ACC112 (cell line): Measurements from ENCODE around the gene SND1.

Source experiments
- H2AFZ ChIP-seq: fragments of 200-600 bp; sonication (generic); one replicate; pipeline ENCODE4 v1.6.0; 2017; ENCODE audit warnings: antibody characterized with exemption, low read length; ENCODE audit not compliant: unreplicated experiment
- H3K27ac ChIP-seq: fragments of 200-600 bp; sonication (generic); 2 replicates; pipeline ENCODE4 v1.5.1; 2014; ENCODE audit warnings: low read depth, mild to moderate bottlenecking, antibody characterized with exemption, low read length, moderate library complexity
- H3K27me3 ChIP-seq: fragments of 200-600 bp; sonication (generic); 2 replicates; pipeline ENCODE4 v1.6.1; 2014; ENCODE audit warnings: mild to moderate bottlenecking, antibody characterized with exemption, low read length, moderate library complexity, mixed read lengths; ENCODE audit not compliant: insufficient read depth
- H3K36me3 ChIP-seq: fragments of 200-600 bp; sonication (generic); 2 replicates; pipeline ENCODE4 v1.6.1; 2016; ENCODE audit warnings: mild to moderate bottlenecking, antibody characterized with exemption, low read length, moderate library complexity, mixed read lengths; ENCODE audit not compliant: insufficient read depth
- H3K4me1 ChIP-seq: fragments of 200-600 bp; sonication (generic); one replicate; pipeline ENCODE4 v1.6.1; 2016; ENCODE audit warnings: low read length, mixed read lengths; ENCODE audit not compliant: insufficient read depth, unreplicated experiment, control insufficient read depth
- H3K4me3 ChIP-seq: fragments of 200-600 bp; sonication (generic); 2 replicates; pipeline ENCODE4 v1.5.1; 2014; ENCODE audit warnings: mild to moderate bottlenecking, low read depth, low read length
- H3K79me2 ChIP-seq: fragments of 200-600 bp; sonication (generic); one replicate; pipeline ENCODE4 v1.6.0; 2016; ENCODE audit warnings: low read length; ENCODE audit not compliant: control insufficient read depth, unreplicated experiment, insufficient read depth

The SND1 gene

DNA sequence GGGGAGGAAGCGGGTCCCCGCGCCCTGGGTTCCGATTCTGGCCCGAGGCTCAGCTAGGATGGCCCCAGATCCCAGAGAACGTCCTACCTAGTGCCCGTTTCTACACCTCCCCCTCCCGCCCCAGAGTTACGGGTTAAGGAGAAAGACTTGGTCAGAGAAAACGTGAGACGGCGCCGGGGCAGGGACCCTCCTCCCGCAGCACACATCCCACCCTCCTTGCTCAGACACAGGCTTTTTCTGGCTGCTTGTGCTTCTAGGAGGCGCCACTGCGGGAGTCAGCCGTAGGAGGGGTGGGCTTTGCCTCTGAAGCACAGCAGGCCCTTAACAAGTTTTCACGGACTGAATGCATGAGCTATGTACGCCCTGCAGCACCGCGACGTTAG, 484.2 kb downstream of the SND1 start:
- H3K27ac ChIP-seq = no peak overlapping the region
- H2AFZ ChIP-seq = peak overlapping the region; percentile 99
- peaks cover 9% of the 10 kb centered on the region for H3K4me1 ChIP-seq
- H3K36me3 ChIP-seq = no peaks in the 10 kb centered on the region
- H3K27me3 ChIP-seq = peaks cover 57% of the 10 kb centered on the region
- H3K79me2 ChIP-seq = no peaks in the 10 kb centered on the region
- H3K4me3 ChIP-seq = peak overlapping the region; percentile 74

DNA sequence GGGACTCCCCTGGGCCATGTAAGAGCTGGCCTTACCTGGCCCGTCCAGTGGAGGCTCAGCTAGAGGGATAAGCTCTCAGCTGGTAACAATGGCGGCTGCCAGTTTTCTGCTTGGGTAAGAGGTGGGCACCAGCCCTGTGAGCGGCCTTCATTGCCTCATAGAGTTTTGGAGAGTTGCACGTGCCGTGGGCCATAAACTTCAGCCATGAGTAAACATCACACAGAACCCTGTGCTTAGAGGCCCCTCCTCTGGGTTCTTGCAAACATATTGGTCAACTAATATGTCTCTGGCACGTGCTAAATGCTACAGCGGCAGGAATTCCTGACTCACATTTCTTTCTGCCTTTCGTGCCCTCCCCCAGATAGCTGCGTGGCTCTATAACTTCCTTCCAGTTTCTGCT, 485.2 kb downstream of the SND1 start:
- Histone ChIP-seq H2AFZ (no peak overlapping the region), H3K27me3 (peaks cover 57% of the 10 kb centered on the region), H3K4me1 (peaks cover 9% of the 10 kb centered on the region)

DNA sequence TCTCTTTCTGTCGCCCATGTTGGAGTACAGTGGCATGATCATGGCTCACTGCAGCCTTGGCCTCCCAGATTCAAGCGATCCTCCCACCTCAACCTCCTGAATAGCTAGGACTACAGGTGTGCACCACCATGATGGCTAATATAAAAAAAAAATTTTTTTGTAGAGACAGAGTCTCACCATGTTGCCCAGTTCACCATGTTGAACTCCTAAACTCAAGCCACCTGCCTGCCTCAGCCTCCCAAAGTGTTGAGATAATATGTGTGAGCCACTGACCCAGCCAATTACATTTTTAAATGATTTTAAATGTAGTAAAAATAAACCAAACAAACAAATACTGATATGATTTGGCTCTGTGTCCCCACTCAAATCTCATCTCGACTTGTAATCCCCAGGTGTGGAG, 487.4 kb downstream of the SND1 start:
- H3K4me3 ChIP-seq = no peak overlapping the region
- no peaks in the 10 kb centered on the region for H3K79me2 ChIP-seq
- H2AFZ ChIP-seq = no peak overlapping the region
- H3K36me3 ChIP-seq = no peaks in the 10 kb centered on the region
- H3K4me1 ChIP-seq = peaks cover 9% of the 10 kb centered on the region
- H3K27me3 ChIP-seq = peaks cover 61% of the 10 kb centered on the region
- no peak overlapping the region for H3K27ac ChIP-seq

More for the DNA sequence above, 485.2 kb downstream of the SND1 start:
- Histone ChIP-seq H3K27ac (no peak overlapping the region), H3K36me3 (no peaks in the 10 kb centered on the region), H3K4me3 (no peak overlapping the region), H3K79me2 (no peaks in the 10 kb centered on the region)

GRCh38 chr7:128141683-128142195, 489.7 kb downstream of the SND1 start:
- no peaks in the 10 kb centered on the region for H3K36me3 ChIP-seq
- no peaks in the 10 kb centered on the region for H3K4me1 ChIP-seq
- no peak overlapping the region for H2AFZ ChIP-seq
- no peak overlapping the region for H3K4me3 ChIP-seq
- no peaks in the 10 kb centered on the region for H3K79me2 ChIP-seq
- H3K27ac ChIP-seq = no peak overlapping the region
- peaks cover 63% of the 10 kb centered on the region for H3K27me3 ChIP-seq
